Fibroblast of villous mesenchyme (primary cell): ENCODE data around the gene TIMM9. TPM values are rescaled to one million over a fixed set of nuclear protein-coding genes. Genes with fewer than 3 reads are reported as not detected.

Experiments
- DNase-seq: peaks from one replicate; pipeline ENCODE4 v3.0.0-alpha.2; 2010; ENCODE audit warnings: low read depth
- H3K4me3 ChIP-seq: 2 replicates; pipeline ENCODE4 v1.5.1; 2011; ENCODE audit warnings: low read depth, mild to moderate bottlenecking, low read length
- CTCF ChIP-seq: IDR thresholded peaks from 2 replicates; pipeline ENCODE4 v1.5.1; 2012; ENCODE audit warnings: low read depth, mild to moderate bottlenecking, low read length; ENCODE audit not compliant: insufficient read depth
- total RNA-seq: library from RNA; depleted of rRNA; stranded (reverse); fragments of >200 nt; gene quantifications from 2 replicates; pipeline ENCODE4 v1.2.3, GENCODE V29; 2012

TIMM9 gene
- total RNA-seq, 1 donor = 22.9 TPM

- DNase-seq = no peak
- no peak overlapping the region for H3K4me3 ChIP-seq
- TF ChIP-seq CTCF = no peak
Observed at GRCh38 chr14:58464652-58465051, 37.3 kb upstream of the TIMM9 start.

GRCh38 chr14:58463147-58463546 is 35.8 kb upstream of the TIMM9 start:
- no peak overlapping the region for H3K4me3 ChIP-seq
- no peak for TF ChIP-seq CTCF
- no peak for DNase-seq

GRCh38 chr14:58460772-58461171 is 33.4 kb upstream of the TIMM9 start:
- TF ChIP-seq CTCF = no peak
- DNase-seq = no peak
- no peak overlapping the region for H3K4me3 ChIP-seq

GRCh38 chr14:58455593-58456265 is 28.4 kb upstream of the TIMM9 start:
- no peak overlapping the region for H3K4me3 ChIP-seq
- no peak for TF ChIP-seq CTCF
- peak; percentile 24 for DNase-seq

GRCh38 chr14:58444627-58445026 is 17.3 kb upstream of the TIMM9 start:
- TF ChIP-seq CTCF = no peak
- no peak overlapping the region for H3K4me3 ChIP-seq
- peak; percentile 54 for DNase-seq

GRCh38 chr14:58439476-58439875 is 12.1 kb upstream of the TIMM9 start:
- no peak overlapping the region for H3K4me3 ChIP-seq
- no peak for TF ChIP-seq CTCF
- DNase-seq = no peak

GRCh38 chr14:58430156-58430555 is 2.8 kb upstream of the TIMM9 start:
- DNase-seq = peak; percentile 17
- H3K4me3 ChIP-seq = no peak overlapping the region
- TF ChIP-seq CTCF = no peak
